NCI-H69 (cell line): Measurements from ENCODE around the gene COX19.

Source experiments
- DNase-seq: peaks from one replicate; lab custom pipeline; 2025; lab: John Stamatoyannopoulos, UW

Gene COX19, protein sequence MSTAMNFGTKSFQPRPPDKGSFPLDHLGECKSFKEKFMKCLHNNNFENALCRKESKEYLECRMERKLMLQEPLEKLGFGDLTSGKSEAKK

DNA sequence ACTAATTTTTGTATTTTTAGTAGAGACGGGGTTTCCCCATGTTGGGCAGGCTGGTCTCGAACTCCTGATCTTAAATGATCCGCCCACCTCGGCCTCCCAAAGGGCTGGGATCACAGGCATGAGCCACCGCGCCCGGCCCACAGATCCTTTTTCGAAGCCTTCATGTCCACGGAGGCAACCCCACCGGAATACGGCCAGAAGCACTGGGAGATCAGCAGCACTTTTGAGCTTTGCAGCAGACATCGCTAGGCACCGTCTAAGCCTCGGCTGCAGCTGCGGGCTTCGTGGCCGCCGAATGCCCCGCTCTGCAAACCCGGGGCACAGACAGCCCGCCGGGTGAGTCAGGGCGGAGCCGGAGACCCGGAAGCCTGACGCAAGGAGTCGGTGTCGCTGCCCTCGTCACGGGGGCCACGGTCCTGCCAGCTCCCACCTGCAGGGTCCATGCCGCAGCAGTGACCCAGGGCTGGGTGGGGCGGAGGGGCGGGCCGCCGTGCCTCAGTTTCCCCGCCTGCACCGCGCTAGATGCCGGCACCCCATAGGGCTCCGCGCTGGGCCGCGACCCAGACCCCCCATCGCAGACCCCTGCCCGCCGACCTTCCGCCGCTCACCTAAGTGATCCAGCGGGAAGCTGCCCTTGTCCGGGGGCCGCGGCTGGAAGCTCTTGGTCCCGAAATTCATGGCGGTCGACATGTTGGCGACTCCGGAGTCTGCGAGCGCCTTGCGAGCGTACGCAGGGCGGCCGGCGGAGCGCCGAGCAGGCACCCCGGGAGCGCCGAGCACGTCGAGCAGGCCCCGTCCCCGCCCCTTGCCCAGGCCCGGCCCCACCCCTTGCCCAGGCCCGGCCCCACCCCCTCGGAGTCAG lies at the start of gene COX19:
TSS of gene COX19 (minus strand) at position 730 of the 862 bp plus-strand sequence. CDS start at position 690, 40 bp downstream.
- DNase-seq: peak; percentile 94

DNA sequence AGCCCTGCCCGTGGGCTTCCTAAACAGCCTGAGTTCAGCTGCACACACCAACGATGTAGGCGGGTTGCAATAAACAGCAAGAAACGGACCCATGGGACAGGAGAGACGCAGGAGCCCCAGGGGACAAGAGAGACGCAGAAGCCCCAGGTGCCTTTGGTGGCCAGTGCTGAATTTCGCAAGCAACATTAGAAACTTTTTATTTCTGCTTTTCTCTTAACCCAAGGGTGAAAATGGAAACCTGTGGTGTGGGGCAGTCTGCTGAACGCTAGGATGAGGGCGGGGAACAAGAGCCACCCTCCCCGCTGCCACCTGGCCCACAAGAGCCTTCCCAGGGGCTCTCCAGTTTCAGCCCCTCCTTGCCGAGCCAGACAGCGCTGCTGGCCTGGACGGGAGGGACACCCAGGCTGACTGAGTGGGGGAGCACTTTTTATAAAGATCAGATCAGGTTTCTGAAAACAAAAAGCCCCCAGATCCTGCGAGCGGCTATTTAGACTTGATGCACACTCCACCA lies 49.0 kb upstream of the COX19 start:
- peak; percentile 46 for DNase-seq

DNA sequence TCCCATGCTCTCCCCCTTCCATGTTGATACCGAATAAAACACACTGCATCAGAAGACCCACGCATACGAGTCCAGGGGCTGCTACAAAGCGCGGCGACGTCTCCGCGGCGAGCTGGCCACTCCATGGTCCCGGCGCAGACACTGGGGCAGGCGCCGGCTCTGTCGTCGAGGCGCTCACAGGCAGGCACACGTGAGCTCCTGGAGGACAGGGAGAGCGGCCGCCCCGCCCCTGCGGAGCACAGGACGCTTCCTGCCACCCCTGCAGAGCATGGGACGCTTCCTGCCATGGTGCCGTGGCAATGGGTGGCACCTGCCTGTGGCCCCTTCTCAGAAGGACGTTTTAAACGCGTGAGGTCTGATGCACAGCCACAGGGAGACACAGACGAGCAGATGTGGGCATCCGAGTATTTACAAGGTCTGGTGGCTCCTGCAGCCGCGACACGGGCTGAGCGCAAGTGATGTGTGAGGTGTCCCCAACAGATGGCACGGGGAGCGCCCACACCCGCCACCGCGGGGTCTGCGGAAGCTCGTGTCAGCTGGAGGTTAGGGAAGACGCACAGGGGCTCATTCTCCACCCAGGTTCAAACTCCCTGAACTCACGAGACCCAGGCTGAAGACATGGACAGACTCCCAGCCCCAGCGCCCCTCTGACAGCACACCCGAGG lies 47.6 kb upstream of the COX19 start:
- DNase-seq: no peak

DNA sequence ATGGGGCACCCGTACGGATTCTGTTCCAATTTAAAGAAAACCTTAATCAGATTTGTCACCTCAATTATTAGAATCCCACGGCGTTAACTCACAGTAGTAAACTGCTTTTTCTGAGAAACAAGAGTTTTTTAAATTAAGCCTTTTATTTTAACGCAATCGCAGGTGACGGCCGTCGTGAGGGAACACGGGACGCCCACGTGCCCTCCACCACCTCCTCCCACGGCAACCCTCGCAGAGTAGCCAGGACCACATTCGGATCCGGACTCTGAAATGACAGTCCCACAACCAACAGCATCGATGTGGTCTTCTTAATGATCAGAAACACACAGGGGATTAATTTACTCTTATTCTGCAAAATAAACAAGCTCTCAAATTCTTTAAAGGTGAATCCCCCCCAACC lies 47.0 kb upstream of the COX19 start:
- no peak for DNase-seq

DNA sequence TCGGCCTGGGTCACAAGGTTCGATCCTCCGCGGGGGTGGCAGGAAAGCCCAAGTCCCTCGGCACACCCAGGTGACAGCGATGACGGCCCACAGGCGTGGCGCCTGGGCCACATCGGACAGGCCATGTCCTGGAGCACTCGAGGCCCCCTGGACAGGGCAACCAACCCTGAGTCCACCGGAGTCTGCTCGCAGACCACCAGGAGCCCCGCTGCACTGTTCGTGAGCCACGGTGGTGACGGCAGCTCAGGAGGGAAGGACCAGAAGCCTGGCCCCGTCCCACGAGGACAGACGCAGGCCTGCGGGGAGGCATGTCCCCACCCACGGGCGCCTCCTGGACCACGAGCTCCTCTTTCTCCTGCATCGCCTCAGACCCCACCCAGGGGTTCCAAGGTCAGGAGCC lies 46.6 kb upstream of the COX19 start:
- no peak for DNase-seq

DNA sequence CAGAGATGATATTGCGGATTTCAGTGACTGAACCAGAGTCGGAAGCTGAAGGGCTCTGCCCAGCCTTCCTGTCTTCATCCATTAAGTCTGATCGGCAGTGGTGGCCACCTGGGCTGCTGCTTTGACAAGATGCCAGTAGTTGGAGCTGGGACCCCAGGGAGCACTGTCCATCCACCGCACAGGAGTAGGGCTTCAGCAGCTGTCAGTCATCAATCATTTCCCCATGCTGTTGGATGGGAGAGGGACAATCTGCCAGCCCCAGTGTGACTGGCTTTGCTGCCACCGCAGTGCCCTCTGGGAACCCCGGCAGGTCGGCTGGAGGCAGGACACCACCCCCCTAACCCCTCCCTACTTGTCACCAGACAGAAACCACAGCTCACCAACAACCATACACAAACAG lies 46.0 kb upstream of the COX19 start:
- DNase-seq: no peak

DNA sequence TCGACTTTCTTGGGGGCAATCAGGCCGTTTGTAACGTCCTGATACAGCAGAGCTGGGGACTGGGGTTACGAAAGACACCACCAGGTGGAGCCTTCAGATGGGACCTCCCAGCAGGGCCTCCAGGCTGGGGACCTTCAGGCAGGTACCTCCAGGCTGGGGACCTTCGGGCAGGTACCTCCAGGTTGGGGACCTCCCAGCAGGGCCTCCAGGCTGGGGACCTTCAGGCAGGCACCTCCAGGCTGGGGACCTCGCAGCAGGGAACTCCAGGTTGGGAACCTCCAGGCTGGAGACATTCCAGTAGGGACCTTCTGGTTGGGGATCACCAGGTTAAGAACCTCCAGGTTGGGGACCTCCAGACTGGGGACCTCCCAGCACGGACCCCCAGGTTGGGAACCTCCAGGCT lies 45.5 kb upstream of the COX19 start:
- DNase-seq: no peak

DNA sequence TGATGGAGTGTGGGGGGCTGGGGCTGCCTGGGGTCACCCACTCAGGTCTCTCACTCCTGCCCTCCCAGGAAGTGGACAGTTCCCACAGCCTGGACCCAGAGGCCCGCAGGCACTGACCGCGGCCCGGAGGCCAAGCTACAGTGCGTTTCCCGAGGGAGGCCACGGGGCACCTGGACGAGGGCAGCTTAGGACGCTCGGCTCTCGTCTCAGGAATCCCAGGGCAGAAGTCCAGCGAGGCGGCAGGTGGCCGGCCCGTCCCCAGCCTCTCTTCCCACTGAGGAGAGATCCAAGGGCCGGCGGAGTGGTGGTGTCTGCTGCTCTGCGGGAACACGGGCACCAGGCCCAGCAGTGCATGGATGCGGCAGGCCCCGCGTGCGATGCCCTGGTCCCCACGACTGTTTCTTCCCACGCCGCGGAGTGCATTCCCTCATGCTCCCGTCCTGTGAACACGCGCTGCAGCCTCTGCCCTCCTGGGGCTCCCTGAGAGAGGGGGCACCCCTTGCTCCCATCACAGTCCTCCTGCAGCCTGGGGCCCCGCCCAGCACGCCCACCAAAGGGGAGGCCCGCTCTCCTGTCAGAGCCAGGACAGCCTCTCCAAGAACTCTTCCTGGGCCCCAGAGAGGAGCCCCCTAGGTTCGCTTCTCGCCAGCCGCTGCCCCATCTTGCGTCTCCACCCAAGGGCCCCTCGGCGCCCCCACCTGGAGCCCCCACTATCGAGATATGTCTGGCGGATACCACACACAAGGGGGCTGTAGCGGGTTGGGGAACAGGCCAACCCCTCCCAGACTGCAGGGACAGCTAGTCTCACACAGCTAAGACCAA lies 44.7 kb upstream of the COX19 start:
- DNase-seq: no peak

DNA sequence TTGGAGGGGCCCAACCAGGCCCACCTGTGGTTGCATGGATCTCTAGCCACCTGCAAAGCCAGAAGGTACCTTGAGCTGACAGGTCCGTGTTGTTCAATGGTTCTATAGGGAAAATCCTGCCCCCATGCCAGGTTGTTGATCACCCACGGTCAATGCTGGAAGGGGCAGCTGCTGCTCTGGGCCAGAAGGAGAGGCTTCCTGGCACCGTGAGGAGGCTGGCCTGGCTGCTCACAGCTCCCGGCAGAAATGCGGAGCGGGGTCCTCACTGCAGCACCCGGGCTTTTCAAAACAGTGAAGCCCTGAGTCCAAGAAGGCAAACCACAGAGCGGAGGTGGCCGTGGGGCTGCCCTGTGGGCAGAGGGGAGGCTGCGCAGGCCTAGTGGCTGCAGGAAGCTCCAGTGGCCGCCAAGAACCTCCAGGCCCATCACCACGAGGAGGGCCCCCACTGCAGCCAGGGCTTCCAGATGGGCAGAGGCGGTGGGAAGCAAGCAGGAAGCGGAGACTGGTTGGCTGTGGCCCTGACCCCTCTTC lies 44.0 kb upstream of the COX19 start:
- DNase-seq: no peak

DNA sequence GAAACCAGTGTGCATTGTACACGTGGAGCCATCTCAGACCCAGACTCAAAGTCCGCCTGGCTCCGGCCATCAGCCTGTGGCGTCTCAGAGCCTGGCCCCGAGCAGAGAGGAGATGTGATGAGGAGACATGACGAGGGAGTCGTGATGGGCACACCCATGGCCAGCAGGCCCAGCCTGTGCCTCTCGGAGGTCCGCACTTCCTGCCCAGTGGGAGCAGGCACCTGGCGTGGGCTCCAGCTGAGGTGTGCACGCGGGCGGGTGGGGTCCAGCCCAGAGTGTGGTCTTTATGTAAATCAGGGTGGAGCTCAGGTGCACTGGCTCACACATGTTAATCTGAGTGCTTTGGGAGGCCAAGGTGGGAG lies 43.0 kb upstream of the COX19 start:
- DNase-seq: no peak

DNA sequence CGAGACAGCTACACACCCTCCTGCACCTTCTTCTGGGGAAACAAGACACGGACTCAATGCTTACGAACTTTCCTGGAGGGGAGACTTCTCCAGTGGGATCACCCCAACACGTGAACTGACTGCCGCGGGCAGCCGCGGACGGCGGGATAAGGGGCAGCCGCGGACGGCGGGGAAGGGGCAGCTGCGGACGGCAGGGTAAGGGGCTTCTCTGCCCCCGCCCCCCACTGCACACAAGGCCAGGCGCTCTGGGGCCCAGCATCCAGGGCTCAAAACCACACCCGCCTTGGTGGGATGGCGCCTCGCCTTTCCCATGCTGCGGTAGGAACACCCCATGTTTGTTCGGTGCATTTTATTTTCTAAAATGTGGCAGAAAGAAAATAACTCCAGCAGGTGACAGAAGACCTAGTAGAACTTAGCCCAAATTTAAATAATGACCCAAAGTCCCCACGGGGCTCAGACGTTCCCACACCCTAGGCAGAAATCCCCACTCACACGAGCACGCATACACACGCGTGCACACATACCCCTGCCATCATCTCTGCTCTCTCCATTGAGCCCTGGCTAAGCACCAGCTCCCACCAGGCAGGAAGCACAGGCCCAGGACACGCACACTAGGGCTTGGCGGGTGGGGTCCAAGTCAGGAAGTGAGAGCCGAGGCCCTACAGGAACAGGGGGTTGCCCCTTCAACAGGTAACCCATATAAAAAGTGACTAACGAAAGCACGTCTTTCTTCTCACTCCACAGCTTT lies 42.4 kb upstream of the COX19 start:
- DNase-seq: no peak

DNA sequence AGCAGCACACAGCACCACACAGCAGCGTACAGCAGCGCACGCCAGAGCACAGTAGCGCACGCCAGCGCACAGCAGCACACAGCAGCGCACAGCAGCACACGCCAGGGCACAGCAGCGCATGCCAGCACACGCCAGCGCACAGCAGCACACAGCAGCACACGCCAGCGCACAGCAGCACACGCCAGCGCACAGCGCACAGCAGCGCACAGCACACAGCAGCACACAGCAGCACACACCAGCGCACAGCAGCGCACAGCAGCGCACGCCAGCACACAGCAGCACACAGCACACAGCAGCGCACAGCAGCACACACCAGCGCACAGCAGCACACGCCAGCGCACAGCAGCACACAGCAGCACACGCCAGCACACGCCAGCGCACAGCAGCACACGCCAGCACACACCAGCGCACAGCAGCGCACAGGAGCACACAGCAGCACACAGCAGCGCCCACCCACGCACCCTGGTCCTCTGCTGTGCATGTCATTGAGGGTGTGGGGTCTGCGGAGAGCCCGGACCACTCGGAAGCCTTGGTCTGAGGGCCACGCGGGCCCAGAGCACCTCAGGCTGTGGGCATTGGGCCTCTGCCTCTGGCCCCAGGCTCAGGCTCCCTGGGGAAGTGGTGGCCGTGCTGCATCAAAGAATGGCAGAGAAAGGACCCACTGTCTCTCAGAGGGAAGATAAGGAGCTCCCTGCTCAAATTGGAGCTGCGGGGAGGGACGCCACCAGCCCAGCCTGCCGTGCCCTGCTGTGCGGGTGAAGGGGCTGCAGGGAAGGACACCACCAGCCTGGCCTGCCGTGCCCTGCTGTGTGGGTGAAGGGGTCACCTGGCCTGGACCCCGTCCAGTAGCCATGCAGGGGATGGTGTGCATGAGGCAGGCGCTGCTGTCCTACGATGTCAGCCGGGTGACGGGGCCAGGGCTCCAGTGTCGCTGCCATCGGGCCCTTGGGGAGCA lies 41.5 kb upstream of the COX19 start:
- DNase-seq: no peak

DNA sequence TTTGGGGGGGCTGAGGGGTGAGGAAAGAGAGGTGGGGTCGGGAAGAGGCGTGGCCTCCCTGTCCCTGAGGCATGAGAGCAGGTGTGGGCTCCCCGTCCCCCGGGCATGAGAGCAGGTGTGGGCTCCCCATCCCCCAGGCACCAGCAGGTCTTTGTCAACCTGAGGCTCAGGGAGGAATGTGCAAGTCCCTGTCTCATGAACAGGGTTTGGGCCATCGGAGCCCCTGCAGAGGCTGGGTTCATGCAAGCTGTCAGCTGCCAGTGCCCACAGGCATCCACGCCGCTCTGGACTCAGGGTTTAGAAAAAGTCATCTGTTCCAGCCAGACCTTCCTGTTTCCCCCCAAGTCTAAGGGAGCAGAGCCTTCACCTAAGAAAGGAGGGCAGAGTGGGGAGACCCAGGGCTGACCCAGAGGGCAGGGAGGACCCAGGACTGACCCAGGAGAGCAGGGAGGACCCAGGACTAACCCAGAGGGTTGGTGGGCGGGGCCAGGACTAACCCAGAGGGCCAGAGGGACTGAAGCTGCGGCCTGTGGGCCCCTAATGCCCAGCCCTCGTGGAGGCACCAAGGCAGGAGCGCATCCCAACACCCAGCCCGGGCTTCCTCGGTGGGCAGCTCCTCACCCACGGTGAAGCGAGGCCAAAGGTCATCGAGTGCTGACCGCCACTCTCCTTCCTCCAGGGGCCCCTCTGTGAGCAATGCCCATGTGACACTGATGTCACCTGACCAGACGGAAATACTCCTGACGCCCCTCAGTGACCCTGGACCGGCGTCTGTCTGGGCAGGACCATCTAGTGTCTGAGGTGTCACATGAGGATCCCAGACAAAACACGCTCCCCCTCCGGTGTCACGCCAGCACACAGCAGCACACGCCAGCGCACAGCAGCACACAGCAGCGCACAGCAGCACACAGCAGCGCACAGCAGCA lies 40.1 kb upstream of the COX19 start:
- peak; percentile 19 for DNase-seq

DNA sequence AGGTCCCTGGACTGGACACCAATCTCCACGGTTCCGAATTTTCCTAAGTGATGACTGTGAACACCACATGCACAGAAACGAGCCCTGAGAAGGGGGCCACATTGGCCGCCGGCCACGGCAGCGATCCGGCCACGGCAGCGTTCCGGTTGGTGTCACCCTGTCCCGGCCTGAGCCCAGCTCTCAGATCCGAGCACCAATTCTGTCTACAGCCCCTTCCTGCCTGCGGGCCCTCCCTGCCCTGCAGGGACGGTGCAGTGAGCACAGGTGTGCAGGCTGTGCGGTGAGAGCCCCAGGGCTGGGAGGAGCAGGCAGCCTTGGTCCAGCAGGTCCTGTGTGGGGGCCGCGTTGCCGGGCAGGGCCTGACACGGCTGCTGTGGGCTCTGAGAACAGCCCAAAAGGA lies 39.3 kb upstream of the COX19 start:
- no peak for DNase-seq

DNA sequence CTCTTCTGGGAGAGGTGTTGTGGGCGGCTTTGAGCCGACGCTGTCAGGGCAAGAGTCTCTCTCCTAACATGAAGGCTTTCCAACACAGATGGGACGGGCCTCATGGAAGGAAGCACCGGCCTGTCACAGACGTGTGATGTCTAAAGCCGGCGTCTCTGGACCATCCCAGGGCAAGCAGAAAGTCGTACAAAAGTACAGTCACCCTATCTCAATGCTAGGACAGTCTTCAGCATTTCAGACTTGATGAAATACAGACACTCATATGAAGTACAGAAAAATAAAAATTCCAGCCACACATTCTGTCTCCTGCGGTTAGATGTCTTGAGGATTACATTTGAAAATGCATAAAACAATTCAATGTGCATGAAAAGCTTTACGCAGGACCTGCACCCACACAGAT lies 38.2 kb upstream of the COX19 start:
- no peak for DNase-seq

DNA sequence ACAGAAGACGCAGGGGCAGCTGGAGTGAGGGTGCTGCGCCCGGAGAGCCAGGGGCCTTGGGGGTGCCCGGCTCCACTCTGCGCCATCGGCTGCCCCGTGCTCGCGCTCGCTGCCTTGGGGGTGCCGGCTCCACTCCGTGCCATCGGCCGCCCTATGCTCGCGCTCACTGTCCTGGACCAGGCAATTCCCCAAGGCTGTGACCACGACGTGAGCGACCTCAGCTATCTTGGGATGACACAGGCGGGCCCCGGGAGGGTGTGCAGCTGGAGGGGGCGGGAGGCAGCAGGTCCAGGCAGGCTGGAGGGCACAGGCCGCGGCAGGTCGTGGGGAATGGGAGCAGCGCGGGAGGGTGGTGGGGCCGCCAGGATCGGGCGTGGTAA lies 37.4 kb upstream of the COX19 start:
- DNase-seq: no peak

DNA sequence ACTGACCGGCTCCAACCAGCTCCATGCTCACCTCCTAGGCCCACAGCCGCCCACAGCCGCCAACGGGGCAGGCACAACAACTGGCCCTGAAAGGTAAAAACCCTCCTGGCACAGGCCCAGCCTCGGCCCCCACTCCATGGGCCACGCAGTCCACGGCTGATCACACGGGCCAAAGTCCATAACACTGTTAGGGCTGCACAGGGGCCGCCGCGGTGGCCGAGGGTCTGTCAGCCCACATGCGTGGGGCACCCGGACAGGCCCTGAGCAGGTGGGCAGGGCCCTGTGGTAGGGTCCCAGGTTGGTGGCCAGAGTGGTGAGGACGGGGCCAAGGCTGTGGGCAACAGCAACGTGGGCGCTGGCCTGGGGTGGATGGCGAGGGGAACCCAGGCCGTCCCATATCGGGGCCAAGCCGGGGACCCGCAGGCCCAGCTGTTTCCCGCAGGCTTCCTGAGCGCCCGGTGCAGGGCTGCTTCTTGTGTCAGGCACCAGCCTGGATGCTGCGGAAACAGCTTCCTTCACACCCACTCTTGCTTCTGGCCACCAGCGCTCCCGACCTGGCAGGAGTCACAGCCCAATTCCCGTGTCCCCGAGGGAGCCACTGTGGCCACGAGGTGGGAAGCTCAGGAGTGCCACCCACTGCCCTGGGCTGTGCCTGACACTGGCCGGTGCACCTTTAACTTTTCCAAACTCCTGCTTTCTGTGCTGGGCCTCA lies 36.8 kb upstream of the COX19 start:
- DNase-seq: no peak

DNA sequence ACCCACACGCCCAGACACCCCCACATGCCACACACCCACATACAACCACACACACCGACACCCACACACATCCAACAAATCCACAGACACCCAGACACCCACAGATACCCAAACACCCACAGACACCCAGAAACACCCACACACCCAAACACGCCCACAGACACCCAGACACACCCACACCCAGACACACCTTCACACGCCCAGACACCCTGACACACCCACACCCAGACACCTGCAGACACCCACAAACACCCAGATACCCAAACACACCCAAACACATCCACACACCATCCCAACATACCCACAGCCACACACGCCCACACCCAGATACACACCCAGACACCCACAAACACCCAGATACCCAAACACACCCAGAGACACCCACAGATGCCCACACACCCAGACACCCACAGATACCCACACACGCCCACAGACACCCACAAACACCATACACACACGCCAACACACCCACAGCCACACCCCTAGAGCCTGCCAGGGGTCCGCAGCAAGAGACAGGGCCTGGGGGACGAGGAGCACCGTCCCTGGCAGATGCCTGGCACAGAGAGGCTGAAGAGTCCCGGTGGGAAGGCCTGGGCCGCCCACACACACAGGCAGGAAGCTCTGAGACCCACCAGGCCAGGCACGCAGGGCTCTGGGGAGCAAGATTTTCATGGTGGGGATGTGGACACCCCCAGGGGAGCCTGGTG lies 36.1 kb upstream of the COX19 start:
- no peak for DNase-seq
